Activated CD8-positive, alpha-beta memory T cell treated with anti-CD3 and anti-CD28 coated beads, Interleukin-2, amount 50 U/mL, for 1 hour (primary cell): ENCODE data around the gene SPEM3.

Source experiments
- DNase-seq: peaks from one replicate; pipeline ENCODE4 v3.0.0-alpha.2; 2020; ENCODE audit errors: extremely low read depth

SPEM3 gene

DNA sequence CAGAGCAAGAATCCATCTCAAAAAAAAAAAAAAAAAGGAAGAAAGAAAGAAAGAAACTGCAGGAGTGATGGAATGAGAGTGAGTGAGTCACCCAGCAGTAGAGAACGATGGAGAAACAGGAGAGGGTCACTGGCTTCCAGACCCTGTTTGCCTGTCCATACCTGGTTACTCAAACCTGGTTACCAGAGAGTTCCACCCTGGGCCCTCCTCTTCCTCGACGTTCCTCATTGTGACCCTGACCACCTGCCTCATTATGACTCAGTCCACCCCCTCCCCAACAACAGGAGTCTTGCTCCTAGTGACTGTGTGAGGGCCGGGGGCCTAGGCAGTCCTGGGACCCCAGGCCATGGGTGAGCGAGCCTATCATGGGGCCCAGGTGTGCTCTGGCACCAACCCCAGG is at the start of gene SPEM3:
TSS of gene SPEM3 (plus strand) at position 301 of the 400 bp plus-strand sequence. CDS start at position 347, 46 bp downstream.
- DNase-seq = no peak

DNA sequence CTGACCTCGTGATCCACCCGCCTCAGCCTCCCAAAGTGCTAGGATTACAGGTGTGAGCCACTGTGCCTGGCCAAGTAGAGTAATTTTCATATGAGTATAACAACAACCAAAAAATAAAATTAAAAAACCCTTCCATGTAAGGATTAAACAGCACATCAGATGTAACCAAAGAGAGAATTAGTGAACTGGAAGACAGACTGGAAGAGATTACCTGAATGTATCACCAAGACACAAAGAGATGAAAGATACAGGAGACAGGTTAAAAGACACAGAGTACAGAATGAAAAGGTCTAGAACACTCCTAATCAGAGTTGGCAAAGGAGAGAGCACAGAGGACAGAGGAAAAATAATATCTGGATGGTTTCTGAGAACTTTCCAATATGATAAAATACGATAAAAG is 49.5 kb upstream of the SPEM3 start:
- DNase-seq = no peak

DNA sequence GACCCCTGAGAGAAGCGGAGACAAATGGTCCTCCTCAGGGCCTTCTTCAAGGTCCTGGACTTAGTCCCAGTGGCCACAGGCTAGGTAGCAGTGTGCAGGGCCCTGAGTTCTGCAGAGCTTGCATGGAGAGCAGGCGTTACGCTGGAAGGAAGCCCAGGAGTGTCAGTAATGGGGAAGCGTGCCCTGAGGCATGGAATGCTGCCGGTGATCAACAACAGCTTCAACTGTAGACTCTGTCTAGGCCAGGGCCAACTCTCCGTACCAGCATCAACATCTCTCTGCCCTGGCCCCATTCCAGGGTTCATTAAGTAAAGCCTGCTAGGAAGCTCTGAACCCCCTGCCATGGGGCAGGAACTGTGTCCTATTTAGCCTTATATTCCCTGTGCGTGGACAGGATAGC is 48.3 kb upstream of the SPEM3 start:
- no peak for DNase-seq

DNA sequence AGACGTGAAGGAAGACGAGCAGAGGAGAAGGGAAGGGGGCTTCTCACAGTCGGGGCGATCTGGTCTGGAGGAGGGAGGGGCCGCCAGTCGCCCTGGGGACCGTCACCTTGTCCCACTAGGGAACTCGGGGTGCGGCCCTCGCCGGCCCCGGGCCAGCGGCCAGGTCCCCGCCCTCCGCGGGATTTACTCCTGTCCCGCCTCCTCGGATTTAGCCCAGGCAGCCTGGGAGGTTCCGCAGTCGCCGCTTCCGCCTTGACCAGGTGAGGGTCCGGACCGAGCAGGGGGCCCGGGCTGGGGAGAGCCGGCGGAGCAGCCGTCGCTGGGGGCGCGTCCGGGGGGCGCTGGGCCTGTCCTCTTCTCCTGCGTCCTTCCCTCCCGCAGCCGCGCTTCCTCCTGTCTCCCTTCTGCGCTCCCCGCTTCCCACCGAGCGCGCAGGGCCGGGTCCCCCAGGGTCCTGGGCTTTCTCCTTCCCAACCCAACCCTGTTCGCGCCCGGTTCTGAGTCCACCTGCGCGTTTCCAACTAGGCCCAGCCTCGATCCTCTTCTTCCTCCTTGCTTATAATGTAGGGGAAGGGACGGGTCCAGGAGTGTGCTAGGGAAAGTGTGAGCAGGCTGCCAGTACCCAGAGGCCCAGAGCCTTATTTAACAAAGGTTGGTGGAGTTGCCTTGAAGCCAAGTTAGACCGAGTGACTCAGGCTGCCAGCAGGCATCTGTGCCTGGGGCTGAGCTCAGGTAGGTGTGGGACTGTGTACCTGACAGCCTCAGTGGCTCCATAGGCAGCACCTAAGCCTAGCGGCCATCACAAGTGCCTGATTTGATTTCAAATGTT is 47.6 kb upstream of the SPEM3 start, which contains the start of gene TNK1:
TSS of gene TNK1 (plus strand) at position 235 of the 829 bp plus-strand sequence. CDS start 1,838 bp downstream, outside the sequence.
- no peak for DNase-seq

DNA sequence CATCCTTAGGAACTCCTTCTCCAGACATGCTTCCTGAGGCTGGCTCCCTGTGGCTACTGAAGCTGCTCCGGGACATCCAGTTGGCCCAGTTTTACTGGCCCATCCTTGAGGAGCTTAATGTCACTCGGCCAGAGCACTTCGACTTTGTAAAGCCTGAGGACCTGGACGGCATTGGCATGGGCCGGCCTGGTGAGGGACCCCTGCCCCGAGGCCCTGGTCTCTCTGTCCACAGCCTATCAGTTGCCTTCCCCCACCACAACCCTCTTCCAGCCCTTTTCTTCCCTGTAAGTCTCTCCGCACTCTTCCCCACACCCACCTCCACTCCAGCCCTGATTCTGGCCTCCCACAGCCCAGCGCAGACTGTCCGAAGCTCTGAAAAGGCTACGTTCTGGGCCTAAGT is 45.8 kb upstream of the SPEM3 start:
- DNase-seq = no peak

DNA sequence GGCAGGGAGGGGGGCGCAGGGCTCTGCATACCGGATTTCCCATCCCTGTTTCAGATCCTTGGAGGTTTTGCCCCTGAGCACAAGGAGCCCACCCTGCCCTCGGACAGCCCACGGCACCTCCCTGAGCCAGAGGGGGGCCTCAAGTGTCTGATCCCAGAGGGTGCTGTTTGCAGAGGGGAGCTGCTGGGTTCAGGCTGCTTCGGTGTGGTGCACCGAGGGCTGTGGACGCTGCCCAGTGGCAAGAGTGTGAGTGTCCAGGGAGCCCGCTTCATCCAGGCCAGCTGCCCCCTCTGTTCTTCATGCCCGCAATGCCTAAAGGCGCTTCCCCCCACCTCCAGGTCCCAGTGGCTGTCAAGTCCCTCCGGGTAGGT is 45.3 kb upstream of the SPEM3 start:
- DNase-seq = no peak

DNA sequence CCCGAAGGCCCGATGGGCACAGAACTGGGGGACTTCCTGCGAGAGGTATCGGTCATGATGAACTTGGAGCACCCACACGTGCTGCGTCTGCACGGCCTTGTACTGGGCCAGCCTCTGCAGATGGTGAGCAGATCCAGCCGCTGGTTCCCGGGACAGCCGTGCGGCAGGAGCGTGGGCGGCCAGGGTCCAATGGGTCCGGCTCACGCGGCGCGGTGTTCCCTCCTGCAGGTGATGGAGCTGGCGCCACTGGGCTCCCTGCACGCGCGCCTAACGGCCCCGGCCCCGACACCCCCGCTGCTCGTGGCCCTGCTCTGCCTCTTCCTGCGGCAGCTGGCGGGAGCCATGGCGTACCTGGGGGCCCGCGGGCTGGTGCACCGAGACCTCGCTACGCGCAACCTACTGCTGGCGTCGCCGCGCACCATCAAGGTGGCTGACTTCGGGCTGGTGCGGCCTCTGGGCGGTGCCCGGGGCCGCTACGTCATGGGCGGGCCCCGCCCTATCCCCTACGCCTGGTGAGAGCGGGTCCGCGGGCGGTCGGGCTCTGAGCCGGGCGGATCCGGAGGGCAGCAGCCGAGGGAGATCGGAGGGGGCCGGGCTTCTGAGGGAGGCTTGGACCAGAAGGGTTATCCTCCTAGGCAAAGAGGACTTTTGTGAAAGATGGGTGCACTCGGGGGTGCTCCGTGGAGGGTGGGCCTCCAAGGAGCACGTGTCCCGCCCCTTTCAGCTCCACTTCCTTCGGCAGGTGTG is 44.7 kb upstream of the SPEM3 start:
- DNase-seq = no peak

DNA sequence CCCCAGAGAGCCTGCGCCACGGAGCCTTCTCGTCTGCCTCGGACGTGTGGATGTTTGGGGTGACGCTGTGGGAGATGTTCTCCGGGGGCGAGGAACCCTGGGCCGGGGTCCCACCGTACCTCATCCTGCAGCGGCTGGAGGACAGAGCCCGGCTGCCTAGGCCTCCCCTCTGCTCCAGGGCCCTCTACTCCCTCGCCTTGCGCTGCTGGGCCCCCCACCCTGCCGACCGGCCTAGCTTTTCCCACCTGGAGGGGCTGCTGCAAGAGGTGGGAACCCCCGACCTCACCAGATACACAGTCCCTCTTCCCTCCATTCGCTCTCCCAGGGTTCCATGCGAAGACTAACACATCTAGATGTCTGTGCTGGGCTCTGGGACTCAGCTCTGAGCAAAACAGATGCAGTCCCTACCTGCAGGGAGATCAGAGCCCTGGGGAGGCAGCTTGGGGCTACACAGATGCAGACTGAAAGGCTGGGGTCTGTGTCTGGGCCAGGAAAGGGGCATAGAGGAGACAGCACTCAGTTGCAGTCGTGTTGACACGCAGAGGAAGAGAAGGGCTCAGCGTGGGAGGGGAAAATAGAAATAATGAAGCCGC is 44.1 kb upstream of the SPEM3 start:
- no peak for DNase-seq

DNA sequence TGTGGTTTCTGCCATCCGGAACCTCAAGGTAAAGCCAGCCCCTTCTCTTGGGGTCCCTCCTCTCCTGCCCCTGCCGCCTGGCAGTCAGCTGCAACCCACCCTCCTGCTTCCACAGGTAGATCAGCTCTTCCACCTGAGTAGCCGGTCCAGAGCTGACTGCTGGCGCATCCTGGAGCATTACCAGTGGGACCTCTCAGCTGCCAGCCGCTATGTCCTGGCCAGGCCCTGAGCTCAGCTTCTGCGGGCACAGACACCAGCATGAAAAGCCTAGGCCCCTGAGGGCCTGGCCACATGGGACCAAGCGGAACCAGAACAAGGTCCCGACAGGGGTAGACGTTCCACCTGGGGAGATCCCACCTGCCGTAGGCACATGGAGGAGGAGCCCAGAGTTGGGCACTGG is 39.8 kb upstream of the SPEM3 start:
- DNase-seq = no peak

DNA sequence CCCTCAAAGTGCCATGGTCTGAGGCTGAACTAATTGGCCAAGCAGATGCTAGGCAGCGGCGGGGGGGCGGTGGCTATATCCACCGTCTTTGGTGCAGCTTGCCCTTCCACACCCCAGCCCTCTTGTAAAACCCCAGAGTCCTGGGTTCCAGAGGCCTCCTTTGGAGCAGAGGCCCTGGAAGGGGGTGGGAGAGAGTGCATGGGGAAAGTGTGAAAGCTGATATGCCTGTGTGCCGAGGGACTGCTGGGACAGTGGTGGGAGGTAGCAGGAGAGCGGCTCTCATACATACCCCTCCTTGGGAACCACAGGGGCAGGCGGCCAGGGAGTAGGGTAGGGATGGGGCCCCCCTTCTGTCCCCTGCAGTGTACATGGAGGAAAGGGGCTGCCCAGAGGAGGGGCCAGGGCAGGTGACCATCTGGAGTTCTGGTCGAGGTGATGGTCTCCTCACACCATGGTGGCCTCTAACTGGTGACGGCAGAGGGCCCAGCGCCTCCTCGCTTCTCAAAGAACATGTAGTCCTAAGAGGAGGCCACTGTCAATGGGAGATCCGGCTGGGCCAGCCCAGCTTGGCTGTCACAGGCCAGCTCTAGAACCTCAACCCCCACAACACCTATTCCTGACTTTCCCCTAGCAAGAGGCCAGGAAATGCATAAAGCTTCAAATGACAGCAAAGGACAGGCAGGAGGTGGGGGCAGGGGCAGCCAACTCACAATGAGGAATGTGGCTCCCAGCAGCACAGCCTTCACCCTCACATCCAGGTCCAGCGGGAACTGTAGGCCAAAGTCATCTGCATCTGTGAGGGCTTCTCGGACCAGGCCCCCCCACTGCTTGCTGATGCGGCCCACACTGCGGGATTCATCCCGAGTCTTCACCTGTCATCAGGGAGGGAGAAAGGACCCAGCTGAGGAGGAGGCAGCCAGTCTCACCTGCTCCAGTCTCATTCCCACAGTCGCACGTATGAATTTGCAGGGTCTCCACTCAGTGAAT is 38.4 kb upstream of the SPEM3 start:
- no peak for DNase-seq

DNA sequence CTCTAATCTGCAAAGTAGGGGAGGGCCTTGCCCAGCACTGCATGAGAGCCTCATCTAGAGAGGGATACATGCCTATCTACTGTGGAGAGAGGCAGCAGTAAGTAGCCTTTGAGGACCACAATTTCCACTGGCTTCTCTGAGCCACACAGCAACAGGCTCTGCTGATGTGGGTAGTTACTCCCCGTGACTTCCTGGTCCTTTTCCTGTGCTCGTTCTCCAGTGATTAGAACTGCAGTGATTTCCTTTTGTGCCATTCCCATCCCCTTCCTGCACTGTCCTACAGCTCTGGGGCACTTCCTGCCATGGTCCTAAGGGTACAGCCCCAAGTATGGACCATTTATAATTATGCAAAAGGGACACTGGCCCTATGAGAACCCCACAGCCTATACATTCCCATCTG is 37.4 kb upstream of the SPEM3 start:
- no peak for DNase-seq

DNA sequence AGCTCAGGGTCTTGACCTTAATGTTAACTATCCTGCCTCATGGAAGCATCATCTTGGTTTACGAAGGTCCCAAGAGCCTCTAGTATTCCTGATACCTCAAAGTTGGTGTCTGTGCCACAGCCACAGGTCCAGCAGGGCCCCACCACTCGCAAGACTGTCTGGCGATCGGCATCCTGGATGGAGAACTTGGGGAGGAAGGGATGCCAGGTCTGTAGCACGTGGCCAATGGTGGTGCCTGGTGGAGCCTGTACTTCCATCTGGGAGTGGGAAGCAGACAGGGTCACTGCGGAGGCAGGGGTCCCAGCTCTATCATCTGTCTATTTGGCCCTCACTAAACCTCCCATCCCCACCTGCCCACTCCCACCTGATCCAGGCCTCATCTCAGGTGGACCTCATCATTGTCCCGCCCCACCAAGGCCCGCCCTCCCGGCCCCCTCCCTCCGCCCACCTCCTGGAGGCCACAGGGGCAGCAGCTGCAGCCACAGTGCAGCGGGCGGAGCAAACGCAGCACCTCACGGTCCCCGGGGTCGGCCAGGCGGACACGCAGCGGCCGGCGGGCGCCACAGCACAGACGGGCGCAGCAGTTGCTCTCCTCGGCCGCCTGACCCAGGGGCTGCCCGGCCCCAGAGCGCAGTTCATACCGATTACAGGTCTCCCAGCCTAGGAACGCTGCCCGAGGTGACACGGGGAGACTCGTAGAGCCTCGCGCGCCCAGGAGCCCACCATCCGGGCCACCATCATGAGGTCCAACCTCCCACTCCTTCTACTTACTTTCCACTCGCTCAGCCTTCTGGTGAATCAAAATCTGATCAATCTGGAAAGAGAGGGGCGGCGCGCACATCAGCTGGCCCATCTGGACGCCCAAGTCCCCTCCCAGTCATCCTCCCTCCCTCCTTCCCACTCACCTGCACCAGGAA is 35.7 kb upstream of the SPEM3 start:
- DNase-seq = no peak

DNA sequence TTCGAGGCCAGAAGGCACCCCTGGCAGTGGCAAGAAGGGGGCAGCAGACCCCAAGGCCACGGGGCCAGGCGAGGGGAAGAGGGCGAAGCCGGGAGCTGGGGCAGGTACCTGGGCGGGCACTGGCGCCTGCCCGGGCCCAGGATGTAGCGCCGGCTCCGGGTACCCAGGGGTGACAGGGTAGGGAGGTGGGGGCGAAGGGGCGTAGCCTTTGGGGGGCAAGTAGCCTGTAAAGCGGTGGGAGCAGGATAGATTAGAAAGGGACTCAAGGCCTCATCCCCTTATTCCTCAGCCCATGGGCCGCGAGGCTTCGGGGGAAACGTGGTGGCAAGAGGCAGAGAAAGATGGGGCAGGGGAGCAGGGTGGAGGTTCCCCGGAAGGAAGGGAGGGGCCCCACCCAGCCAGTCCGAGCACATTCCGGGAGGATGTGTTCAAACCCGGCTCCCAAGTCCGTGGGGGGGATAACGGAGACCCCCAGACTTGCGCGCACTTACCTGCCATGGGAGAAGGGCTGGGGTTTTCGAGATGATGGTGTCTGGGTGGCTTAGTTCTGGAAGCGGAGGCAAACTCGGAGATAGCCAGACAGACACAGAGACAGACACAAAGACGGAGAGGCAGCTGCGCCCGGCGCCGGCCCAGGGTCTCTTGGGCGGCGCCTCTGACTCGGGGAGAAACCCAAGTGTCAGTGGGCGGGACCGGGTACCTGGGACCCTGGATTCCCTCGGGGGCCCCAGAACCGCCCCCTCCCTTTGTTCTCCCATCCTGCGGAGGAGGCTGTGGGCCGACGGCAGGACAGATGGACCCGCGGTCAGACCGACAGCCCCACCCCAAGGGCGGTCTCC is 34.8 kb upstream of the SPEM3 start:
- DNase-seq = no peak

DNA sequence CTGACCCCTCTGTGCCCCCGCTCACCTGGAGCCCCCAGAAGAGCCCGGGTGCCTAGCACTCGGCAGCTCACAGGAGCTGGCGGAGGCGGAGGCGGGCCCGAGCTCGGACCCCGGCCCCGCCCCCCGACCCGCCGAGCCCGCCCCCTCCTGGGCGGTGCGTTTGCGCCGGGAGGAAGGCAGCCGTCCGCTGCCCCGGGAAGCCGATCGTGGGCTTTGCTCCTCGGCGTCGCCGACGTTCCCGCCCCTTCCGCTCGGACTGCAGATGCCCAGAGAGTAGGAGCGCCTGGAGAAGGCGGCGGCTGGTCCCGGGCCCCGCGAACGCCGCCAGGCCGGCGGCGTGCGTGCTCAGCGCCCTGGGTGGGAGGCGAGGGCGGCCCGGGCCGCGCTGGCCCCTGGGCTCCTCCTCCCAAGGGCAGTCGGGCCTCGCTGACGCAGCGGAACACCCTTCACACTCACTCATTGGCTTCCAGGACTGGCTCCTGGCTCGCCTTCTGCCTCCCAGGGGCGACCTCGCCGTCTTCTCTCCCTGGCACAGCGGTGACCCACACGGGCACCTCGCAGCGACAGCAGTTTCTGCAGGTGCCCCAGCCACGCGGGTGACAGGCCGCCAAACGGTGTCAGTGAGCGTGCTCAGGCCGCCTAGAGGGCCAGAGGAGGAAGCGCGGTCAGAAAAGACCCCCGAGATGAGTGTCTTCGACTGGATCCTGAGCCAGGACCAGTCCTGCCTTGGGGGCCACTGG is 34.0 kb upstream of the SPEM3 start, which contains the start of gene PLSCR3:
TSS of gene PLSCR3 (minus strand) at position 74 of the 740 bp plus-strand sequence. CDS start 415 bp downstream, outside the sequence.
- DNase-seq = no peak

DNA sequence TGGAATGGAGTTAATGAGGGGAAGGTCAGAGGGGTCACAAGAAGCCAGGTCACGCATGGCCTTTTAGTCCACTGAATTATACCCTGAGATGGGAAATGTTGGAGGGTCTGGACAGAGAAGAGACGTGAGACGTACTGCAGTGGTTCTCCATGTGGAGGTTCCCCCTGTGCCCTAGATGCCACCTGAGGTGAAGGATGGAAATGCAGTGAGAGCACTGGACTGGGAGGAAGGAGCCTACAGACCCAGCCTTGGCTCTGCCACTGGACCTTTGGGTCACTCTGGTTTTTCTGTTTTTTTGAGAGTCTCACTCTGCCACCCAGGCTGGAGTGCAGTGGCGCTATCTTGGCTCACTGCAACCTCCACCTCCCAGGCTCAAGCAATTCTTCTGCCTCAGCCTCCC is 32.5 kb upstream of the SPEM3 start:
- no peak for DNase-seq

DNA sequence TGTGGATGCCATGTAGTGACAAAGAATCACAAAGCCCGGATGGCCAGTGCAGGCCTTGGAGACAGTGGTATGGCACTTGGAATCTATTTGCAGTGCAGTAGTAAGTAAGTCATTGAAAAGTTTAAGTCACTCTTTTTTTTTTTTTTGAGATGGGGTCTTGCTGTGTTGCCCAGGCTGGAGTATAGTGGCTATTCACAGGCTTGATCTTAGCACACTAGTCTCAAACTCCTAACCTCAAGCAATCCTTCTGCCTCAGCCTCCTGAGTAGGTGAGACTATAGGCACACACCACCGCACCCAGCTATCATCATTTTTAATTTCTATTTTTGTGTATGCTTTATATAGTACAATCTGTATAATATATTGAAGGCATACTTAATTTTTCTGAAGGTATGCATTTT is 30.0 kb upstream of the SPEM3 start:
- no peak for DNase-seq

DNA sequence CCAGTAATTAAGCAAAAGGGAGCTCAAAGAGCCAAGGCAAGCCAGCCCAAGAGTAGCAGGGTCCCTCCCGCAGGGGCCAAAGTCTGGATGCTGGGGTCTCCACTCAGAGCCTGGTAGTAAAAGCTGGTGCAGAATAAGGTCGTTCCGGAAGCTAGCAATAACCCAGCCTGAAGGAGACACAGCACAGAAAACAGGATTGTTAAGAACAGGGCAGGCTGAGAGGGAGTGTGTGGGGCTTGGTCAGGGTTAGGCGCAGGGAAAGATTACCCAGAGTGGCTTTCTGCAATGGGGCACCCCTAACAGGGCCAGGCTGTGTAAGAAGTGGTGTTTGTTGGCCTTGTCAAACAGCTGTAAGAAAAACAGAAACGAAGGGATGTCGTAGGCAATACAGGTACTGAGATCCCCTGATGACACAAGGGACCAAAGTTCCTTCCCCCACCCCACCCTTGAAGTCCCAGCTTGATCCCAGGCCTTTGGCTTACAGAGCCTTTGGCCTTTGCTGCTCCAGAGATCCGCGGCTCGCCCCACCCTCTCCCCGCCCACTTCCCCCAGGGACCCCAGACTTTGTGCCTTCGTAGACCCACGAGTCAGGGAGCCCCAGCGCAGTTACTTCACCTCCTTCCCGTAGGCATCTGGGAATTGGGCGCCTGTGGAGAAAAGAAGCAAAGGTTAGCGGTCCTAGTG is 25.5 kb upstream of the SPEM3 start:
- no peak for DNase-seq

DNA sequence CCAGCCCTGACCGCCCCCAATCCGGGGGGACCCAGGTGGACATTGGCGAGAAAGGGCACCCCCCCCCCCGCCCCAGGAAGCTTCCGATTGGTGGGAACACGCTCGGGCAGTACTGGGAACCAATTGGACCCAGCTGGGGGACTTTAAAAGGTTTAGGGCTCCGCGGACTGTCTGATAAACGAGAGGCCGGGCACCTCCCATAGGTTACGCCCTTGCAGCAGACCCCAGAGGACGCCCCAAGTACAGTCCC is 25.0 kb upstream of the SPEM3 start:
- DNase-seq = no peak
